Activated CD4-positive, alpha-beta T cell treated with anti-CD3 and anti-CD28 coated beads for 4 hours (primary cell): ENCODE results near the gene CRX.
"Not testable (repeated sequence)": the region's sequence is repeated elsewhere in the genome, so short reads cannot be mapped to it uniquely, and the experiment has no call there.

Experiments used
- DNase-seq, 2 donors: peaks; one replicate each; pipeline ENCODE4 v3.0.0-alpha.2; 2020

Gene CRX

DNA sequence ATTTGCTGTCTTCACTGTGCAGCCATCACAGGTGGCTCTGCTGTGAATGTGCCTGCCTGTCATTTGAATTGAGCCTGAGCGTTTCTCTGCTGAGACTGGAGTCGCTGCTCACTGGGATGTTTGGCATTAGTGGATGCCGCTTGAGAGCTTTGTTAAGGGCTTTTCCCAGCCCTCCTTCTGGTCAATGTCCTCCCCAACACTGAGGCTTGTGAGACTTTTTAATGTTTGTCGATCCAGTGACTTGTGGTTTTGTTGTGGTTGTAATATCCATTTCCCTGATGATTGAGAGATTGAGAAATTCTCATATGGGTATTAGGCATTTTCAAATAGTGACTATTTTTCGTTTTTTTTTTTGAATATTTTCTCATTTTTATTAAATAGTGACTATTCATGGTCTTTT, 39.9 kb downstream of the CRX start:
- no peak for DNase-seq

DNA sequence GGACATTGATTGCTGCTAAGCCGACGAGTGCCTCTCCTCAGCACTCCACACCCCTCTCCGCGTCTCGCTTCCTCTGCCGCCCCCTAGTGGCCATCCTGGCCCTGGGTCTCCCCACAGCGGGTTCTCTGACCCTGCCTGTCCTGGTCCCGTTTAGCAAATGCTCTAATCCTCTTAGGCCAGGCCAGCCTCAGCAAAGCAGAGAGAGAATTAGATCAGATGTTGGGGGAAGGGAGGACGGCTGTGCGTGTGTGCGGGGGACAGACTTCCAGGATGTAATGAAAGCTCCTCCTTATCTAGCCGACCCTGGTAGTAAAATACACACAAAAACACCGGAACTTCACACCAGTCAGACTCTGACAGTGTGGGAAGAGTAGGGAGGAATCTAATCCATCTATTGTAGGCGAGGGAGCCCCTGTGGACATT, 41.8 kb downstream of the CRX start:
- peak; percentile 78 to 89 for DNase-seq

DNA sequence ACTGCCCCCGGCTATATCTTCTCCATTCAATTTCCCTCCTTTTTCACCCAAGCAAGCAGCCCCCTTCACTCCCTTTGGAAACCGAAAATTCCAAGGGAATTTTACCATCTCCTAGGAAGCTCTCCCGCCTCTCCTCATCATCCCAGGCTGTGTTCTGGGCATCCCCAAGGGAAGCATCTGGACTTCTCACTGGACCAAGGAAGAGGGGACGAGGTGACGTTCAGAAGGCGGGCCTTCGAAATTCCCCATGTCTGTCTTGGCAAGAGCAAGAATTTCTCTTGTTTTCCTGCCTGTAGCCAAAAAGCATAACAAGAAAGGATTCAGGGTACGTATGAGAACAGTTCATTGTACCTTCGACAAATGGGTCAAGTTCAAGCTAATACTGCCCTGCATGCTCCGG, 43.4 kb downstream of the CRX start:
- no peak for DNase-seq

- no peak for DNase-seq
Observed at GRCh38 chr19:47878906-47879305, 57.2 kb downstream of the CRX start.

- DNase-seq: not testable (repeated sequence)
Observed at GRCh38 chr19:47879385-47879784, 57.6 kb downstream of the CRX start.

DNA sequence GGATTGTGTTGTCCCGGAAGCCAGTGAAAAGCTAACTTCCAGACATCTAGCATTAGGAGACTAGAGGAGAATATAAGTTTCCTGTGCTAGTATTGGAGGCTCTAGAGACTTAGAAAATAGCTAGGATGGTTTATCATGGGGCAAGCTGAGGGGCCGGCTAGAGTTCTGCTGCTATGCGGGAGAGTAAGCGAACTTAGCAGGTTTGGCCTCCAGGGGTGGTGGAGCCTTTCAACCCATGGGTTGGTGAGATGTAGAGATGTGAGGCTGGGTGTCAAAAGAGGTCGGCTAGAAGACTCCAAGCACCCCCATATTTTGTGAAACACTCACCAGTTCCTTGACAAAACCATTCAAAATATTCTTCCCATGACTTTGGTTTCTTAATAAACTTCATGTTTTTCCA, 60.0 kb downstream of the CRX start:
- DNase-seq: no peak

DNA sequence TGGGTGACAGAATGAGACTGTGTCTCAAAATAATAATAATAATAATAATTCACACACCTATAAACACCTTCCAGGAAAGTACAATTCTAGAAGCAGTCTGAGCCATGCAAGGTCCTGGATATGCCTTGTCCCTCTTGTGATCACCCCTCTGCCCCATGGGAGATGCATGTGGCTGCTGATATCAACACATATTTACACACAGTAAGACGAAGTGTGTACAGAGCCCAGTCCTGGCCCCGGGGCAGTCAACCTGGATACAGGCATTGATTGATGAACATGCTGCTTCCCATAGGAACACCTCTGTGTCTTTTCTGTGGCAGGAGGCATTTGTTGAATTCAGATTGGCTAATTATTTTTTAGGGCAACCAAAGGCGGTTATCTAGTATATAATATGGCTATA, 61.2 kb downstream of the CRX start:
- no peak for DNase-seq

GRCh38 chr19:47885067-47885463, 63.3 kb downstream of the CRX start:
- DNase-seq: no peak

GRCh38 chr19:47886010-47886559, 64.3 kb downstream of the CRX start, which contains the start of gene SULT2A1:
SULT2A1 (minus strand) TSS chr19:47886315; CDS start chr19:47886257, 58 bp downstream.
- DNase-seq: no peak

DNA sequence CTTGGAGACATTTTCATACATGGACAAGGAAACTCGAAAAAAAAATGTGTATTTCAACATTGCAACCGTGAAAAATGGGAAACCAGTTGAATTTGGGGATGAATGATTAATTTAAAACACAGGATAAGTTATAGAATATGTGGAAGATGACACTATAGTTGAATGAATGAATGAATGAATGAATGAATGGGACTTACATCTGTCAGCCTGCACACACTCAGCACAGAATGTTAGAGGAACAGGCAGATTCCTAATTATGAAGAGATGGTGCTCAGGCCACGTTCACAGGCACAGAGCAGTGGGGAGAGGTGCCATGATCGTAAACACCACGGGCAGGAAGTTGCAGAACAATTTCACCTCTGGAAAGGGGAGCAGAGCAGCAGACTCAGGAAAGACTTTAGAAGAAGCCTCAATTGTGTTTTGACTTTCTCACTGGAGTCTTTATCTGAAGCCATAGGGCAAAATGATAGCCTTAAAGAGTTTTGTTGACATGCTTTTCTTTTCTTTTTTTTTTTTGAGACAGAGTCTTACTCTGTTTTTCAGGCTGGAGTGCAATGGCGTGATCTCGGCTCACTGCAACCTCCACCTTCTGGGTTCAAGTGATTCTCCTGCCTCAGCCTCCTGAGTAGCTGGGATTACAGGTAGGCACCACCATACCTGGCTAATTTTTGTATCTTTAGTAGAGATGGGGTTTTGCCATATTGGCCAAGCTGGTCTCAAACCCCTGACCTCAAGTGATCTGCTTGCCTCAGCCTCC, 69.3 kb downstream of the CRX start:
- DNase-seq: no peak

GRCh38 chr19:47891622-47891922, 69.8 kb downstream of the CRX start:
- DNase-seq: no peak

DNA sequence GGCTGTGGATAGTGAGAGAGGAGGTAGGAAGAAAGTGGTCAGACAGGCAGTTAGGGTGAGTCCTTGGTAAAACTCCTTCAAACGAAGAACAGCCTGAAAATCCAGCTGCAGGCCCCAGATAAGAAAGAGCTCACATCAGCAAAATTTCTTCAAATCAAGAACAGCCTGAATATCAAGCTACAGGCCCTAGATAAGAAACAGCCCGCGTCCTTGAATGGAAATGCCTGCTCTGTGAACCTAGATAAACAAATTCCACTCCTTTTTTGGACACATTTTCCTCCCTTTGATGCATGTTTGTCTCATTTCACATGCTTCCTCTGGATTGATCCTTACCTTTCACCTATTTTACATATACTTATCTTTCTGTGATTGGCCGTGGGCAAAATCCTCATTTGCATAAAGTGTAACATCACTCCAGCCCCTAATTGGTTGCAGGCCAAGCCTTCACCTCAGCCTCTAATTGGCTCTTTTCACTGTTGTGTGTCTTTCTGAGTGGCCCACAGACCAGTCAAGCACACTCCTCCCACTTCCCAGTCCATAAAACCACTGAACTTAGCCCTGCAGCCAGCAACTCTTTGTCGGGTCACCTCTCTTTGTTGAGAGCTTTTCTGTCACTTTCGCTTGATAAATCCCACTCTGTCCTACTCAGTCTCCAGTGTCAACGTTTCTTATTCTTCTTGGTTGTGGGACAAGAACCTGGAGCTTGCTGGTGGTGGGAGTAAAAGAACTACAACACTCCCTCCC, 70.4 kb downstream of the CRX start:
- no peak for DNase-seq
